ENCODE data around the gene OR51I2. TPM values are rescaled to one million over a fixed set of nuclear protein-coding genes. Genes with fewer than 3 reads are reported as not detected.

OR51I2 gene
- total RNA-seq, 1 experiment from 2014 or later: not detected

- Histone ChIP-seq H4K20me1 (ENCODE audit: insufficient read depth) (no peaks in the 10 kb centered on the region), H3K9me3 (ENCODE audit: insufficient read depth, low read depth) (no peaks in the 10 kb centered on the region), H3K9me2 (ENCODE audit: insufficient read depth) (no peaks in the 10 kb centered on the region), H3K79me2 (ENCODE audit: low read depth) (no peaks in the 10 kb centered on the region), H3K4me2 (no peak overlapping the region), H3K4me3 (no peak overlapping the region), H3K36me3 (ENCODE audit: low read depth) (no peaks in the 10 kb centered on the region), H3K27ac (no peak overlapping the region), H3K27me3 (ENCODE audit: insufficient read depth, low read depth) (no peaks in the 10 kb centered on the region), H2AFZ (no peak overlapping the region), H3K4me1 (replicated peaks; ENCODE audit: insufficient read depth) (no peaks in the 10 kb centered on the region), H3F3A (ENCODE audit: insufficient read depth, low read depth) (no peaks in the 10 kb centered on the region)
- no peak for TF ChIP-seq CTCF (conservative IDR thresholded peaks at IDR 0.05)
- no peak for TF ChIP-seq EZH2 (IDR thresholded peaks at IDR 0.05; ENCODE audit: low read depth)
- no peak for DNase-seq
- intact Hi-C loops (cut with micrococcal nuclease; ENCODE audit: unreplicated experiment): no loop called here
- ChIA-PET POLR2A (ENCODE audit: unreplicated experiment) (no interaction called here), CTCF (no interaction called here)
- no TSS peak for BruUV-seq (replicated peaks)
Observed at GRCh38 chr11:5443835-5444393, 5.2 kb upstream of the OR51I2 start.

- intact Hi-C loops (cut with micrococcal nuclease; ENCODE audit: unreplicated experiment): no loop called here
- TF ChIP-seq CTCF (conservative IDR thresholded peaks at IDR 0.05) (no peak), EZH2 (IDR thresholded peaks at IDR 0.05; ENCODE audit: low read depth) (no peak)
- Histone ChIP-seq H3K9me3 (ENCODE audit: insufficient read depth, low read depth) (no peaks in the 10 kb centered on the region), H3K36me3 (ENCODE audit: low read depth) (no peaks in the 10 kb centered on the region), H3K4me3 (no peak overlapping the region), H3K27me3 (ENCODE audit: insufficient read depth, low read depth) (0 out of 2 replicates have a peak, but pooled peaks cover 9% of the 10 kb centered on the region), H3K4me2 (no peak overlapping the region), H3K27ac (no peak overlapping the region), H3F3A (ENCODE audit: insufficient read depth, low read depth) (no peaks in the 10 kb centered on the region), H4K20me1 (ENCODE audit: insufficient read depth) (no peaks in the 10 kb centered on the region), H3K4me1 (replicated peaks; ENCODE audit: insufficient read depth) (no peaks in the 10 kb centered on the region), H3K9me2 (ENCODE audit: insufficient read depth) (no peaks in the 10 kb centered on the region), H2AFZ (no peak overlapping the region), H3K79me2 (ENCODE audit: low read depth) (no peaks in the 10 kb centered on the region)
- POLR2A ChIA-PET (ENCODE audit: unreplicated experiment): no interaction called here
- DNase-seq: no peak
- CTCF ChIA-PET: no interaction called here
- no TSS peak for BruUV-seq (replicated peaks)
Observed at GRCh38 chr11:5449432-5449831, 309 bp downstream of the OR51I2 start.

GRCh38 chr11:5460983-5461621 is 12.0 kb downstream of the OR51I2 start:
- no peaks in the 10 kb centered on the region for H3K36me3 ChIP-seq (ENCODE audit: low read depth)
- no TSS peak for BruUV-seq (replicated peaks)
- no peak overlapping the region for H3K4me3 ChIP-seq
- TF ChIP-seq EZH2 (IDR thresholded peaks at IDR 0.05; ENCODE audit: low read depth) (no peak), CTCF (conservative IDR thresholded peaks at IDR 0.05) (no peak)
- H2AFZ ChIP-seq: no peak overlapping the region
- no peak overlapping the region for H3K4me2 ChIP-seq
- no peaks in the 10 kb centered on the region for H3K9me3 ChIP-seq (ENCODE audit: insufficient read depth, low read depth)
- H3F3A ChIP-seq (ENCODE audit: insufficient read depth, low read depth): no peaks in the 10 kb centered on the region
- no peaks in the 10 kb centered on the region for H3K4me1 ChIP-seq (replicated peaks; ENCODE audit: insufficient read depth)
- CTCF ChIA-PET: no interaction called here
- H3K27ac ChIP-seq: no peak overlapping the region
- no peaks in the 10 kb centered on the region for H4K20me1 ChIP-seq (ENCODE audit: insufficient read depth)
- intact Hi-C loops (cut with micrococcal nuclease; ENCODE audit: unreplicated experiment): no loop called here
- no peaks in the 10 kb centered on the region for H3K27me3 ChIP-seq (ENCODE audit: insufficient read depth, low read depth)
- no peak for DNase-seq
- POLR2A ChIA-PET (ENCODE audit: unreplicated experiment): no interaction called here
- H3K79me2 ChIP-seq (ENCODE audit: low read depth): no peaks in the 10 kb centered on the region
- H3K9me2 ChIP-seq (ENCODE audit: insufficient read depth): no peaks in the 10 kb centered on the region
